SKM-1 treated with dmso at 0.1 percent for 144 hours (cell line): ENCODE measurements around the gene PCNX1.
A peak's percentile ranks its signal among the peaks of the same experiment; 100 is the strongest.
"Not testable (repeated sequence)": the region's sequence is repeated elsewhere in the genome, so short reads cannot be mapped to it uniquely, and the experiment has no call there.

ENCODE experiments used
- DNase-seq: peaks from one replicate; lab custom pipeline; 2025; ENCODE audit not compliant: unreplicated experiment; lab: John Stamatoyannopoulos, UW

Gene PCNX1

GRCh38 chr14:71063351-71063750, 156.1 kb downstream of the PCNX1 start:
- no peak for DNase-seq

DNA sequence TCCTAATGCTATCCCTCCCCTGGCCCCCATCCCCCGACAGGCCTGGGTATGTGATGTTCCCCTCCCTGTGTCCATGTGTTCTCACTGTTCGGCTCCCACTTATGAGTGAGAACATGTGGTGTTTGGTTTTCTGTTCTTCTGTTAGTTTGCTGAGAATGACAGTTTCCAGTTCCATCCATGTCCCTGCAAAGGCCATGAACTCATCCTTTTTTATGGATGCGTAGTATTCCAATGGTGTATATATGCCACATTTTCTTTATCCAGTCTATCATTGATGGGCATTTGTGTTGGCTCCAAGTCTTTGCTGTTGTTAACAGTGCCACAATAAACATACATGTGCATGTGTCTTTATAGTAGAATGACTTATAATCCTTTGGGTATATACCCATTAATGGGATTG, 157.5 kb downstream of the PCNX1 start:
- not testable (repeated sequence) for DNase-seq

- no peak for DNase-seq
Measured at GRCh38 chr14:71070169-71070568, 162.9 kb downstream of the PCNX1 start.

DNA sequence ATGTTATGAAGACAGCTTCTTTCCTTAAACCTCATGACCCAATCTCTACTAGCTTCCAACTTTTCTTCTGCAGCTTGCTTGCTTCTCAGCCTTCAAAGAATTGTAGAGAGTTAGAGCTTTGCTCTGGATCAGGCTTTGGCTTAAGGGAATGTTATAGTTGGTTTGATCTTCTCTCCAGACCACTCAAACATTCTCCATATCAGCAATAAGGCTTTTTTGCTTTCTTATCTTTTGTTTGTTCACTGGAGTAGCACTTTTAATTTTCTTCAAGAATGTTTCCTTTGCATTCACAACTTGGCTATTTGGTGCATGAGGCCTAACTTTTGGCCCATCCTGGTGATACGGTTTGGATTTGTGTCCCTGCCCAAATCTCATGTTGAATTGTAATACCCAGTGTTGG, 163.8 kb downstream of the PCNX1 start:
- DNase-seq: no peak

DNA sequence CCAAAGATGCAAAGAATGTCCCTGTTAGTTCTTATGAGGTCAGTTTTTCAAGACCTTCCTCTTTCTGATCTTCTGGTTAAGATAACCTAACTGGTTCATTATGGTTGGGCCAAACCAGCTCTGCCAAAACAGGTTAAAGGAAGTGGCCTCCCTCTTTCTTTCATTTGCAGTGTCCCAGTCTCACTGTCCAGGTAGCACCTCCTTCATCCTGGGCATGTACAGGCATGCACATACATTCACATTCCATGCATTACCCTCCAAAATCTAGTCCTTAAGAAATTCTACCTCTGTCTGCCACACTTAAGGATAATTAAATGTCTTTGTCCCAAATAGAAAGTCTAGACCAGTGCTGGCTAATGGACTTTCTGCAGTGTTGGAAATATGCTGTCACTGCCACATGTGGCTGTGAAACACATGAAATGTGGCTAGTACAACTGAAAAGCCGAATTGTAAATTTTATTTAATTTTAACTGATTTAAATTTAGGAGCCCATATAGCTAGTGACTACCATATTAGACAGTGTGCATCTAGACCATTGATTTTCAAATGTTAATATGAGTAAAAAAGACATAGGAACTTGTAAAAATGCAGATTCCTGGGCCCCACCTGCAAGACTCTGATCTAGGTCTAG, 169.3 kb downstream of the PCNX1 start:
- DNase-seq: no peak

GRCh38 chr14:71078500-71078899, 171.2 kb downstream of the PCNX1 start:
- DNase-seq: no peak

GRCh38 chr14:71086567-71086966, 179.3 kb downstream of the PCNX1 start:
- DNase-seq: no peak

- DNase-seq: no peak
Measured at GRCh38 chr14:71089971-71090370, 182.7 kb downstream of the PCNX1 start.

DNA sequence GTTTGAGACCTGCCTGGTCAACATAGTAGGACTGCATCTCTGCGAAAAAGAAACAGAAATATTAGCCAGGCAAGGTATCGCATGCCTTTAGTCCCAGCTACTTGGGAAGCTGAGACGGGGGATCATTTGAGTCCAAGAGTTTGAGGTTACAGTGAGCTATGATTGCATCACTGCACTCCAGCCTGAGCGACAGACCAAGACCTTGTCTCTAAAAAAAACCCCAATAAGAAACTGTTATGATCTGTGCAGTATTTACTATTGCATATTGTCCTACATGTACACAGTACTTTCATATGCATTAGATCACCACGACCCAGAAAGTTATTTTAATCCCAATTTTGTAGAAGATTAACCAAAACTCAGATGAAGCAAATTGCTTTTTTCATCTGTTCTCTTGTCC, 187.5 kb downstream of the PCNX1 start:
- no peak for DNase-seq

- DNase-seq: no peak
Measured at GRCh38 chr14:71096947-71097346, 189.7 kb downstream of the PCNX1 start.

GRCh38 chr14:71103662-71104484, 196.6 kb downstream of the PCNX1 start:
- peak; percentile 39 for DNase-seq

- DNase-seq: no peak
Measured at GRCh38 chr14:71105177-71105576, 197.9 kb downstream of the PCNX1 start.

DNA sequence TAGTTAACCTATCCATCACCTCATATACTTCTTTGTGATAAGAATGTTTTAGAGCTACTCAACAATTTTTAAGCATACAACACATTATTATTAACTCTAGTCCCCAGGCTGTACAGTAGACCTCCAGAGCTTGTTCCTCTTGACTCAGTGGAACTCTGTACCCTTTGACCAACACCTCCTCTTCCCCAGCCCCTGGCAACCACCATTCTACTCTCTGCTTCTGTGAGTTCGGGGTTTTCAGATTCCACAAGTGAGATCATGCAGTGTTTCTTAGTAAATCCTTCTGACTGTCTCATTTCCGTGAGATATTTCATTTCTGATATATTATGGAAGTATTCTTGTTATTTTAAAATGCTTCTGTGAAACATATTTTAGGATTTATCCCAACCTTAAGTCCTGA, 200.7 kb downstream of the PCNX1 start:
- no peak for DNase-seq

GRCh38 chr14:71108398-71109119, 201.3 kb downstream of the PCNX1 start:
- no peak for DNase-seq

DNA sequence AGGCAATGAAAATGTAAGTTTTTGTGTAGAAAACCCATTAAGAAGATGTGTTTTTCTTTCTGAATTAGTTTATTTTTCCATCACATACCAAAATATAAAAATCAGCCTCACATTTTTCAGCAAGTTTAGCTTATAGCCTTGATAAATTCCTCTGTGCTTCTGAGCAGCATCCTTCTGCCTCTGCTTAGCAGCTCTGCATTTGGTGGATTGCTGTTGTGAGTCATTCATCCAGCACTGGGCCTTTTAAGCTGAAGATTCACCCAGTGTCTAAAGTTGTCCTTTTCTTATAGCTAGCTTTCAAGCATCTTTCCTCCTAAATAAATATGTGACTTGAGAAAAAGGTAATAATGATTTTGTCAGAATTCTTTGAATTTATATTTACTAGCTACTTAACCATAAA, 206.1 kb downstream of the PCNX1 start:
- DNase-seq: no peak

DNA sequence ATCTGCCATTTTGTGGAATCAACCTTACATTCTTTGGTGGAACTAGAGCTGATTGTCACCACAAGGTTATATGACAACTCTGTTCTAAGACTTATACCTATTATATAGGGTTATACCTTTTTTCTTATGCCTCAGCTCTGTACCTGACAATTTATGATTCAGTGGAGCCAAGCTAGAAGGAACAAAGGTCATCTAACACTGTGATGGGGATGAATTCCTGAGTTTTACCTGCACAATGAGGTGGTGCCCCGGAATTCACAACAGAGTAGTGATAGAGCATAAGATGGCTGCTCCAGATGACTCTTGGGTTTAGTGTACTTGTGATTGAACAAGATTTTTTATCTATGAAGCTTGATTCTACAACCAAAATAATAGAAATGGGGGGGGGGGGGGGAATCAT, 207.3 kb downstream of the PCNX1 start:
- no peak for DNase-seq

DNA sequence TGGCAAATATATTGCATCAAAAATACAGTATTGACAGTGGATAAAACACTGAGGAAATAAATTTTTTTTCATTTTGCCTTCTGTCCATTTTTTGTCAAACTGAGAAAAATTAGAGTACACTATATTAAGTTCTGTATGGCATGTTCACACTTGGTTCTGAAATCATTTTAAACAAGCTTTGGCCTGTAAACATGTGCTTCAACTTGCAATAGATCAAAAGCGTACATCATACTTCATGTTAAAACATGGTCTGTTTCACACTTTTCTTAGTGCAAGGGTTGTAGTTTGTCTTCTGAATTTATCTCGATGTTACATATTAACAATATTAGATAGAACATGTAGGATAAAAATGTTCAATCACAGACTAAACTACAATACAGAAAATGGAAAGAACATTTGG, 208.0 kb downstream of the PCNX1 start:
- DNase-seq: no peak

DNA sequence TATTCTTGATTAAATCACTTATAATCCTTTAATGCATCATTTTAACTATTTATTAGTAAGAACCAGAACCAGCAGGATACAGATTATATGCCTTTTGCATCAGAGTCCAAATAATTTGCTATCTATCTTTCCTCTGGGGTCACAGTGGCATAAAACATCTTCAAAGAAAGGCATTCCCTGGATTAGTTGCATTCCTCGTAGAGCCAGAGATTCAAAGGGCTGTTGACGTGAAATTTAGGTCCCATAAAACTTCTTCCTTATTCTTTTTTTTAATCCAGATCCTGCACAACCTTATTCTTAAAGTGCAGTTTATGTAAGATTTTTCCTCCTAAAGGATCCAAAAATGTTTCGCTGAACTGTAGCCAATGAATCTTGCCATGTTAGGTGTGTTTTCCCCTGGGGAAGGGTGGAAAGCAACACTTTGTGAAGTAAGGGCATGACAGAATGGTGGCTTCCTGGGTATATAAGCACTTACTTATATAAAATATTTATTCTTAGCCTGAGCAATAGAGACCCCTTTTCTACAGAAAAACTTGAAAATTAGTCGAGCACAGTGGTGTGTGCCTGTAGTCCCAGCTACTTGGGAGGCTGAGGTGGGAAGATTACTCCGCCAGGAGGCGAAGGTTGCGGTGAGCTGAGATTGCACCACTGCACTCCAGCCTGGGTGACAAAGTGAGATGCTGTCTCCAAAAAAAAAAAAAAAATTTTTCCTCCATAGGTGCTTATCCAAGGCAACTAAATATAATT, 208.7 kb downstream of the PCNX1 start:
- DNase-seq: no peak

GRCh38 chr14:71116568-71117122, 209.4 kb downstream of the PCNX1 start:
- DNase-seq: no peak

DNA sequence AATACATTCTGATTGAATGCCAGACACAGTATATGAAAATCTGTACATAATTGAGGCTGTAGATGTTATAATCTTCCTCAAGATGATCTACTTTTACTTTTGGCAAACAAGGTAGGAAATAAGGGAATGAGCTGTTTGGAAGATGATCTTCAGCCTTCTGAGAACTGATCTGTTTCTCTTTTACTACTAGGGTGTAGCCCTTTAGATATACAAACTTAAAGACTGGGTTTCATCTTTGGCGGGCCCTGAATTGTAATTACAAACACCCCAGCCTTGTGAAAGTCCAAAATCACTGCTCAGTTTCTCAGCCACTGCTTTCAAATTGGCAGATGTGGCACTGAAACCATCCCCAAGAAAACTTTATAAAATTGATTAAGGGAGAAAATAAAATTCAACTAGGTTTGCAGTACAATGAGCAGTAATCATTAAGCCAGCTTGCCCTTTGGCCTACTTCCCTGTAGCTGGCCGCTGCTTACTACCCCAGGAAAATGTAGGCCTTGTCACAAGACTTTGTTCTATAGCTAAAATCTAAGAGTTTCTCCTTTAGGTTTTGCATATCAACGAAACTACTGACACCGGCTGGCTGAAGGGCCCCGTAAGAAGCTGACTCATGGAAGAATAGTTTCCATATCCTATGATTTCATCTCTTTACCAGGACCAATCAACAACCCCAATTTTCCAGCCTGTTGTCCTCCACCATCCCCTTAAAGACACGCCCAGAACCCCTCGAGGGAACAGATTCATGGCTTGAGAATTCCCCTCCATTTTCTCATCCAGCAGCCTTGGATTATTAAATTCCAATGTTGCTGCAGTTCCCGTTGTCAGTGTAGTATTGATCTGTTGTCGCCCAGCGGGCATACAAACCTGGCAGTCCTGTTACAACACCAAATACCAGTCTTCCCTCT, 210.8 kb downstream of the PCNX1 start:
- no peak for DNase-seq
